Choroid plexus epithelial cell (primary cell): ENCODE data around the gene HSD17B2.

Source experiments
- DNase-seq: peaks from one replicate; pipeline ENCODE4 v3.0.0-alpha.2; 2010; ENCODE audit warnings: low read depth
- H3K4me3 ChIP-seq: 2 replicates; pipeline ENCODE4 v1.5.1; 2011; ENCODE audit warnings: low read depth, mild to moderate bottlenecking, control low read depth, low read length, moderate library complexity
- CTCF ChIP-seq: conservative IDR thresholded peaks from 2 replicates; pipeline ENCODE4 v1.5.1; 2011; ENCODE audit warnings: low read depth, mild to moderate bottlenecking, control low read depth, inconsistent platforms, low read length, moderate library complexity

The HSD17B2 gene

DNA sequence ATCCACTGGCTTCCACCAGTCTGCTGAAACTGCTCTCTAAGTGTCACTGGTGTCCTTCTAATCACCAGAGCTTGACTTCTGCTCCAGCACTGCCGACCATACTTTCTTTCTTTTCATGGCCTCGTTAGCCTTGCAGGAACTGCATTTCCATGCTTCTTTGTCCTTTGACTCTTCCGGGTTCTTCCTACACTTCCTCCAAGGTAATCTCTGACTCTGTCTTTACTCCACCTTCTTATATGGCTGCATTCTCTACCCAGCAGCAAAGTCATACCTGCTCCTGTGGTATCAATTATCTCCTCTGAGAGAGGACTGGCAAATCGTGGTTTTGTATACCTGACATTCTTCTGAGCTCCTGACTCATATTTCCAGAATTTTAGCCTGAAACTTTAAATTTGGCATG, 6.5 kb downstream of the HSD17B2 start:
- no peak for TF ChIP-seq CTCF
- H3K4me3 ChIP-seq, result no peak overlapping the region
- no peak for DNase-seq

DNA sequence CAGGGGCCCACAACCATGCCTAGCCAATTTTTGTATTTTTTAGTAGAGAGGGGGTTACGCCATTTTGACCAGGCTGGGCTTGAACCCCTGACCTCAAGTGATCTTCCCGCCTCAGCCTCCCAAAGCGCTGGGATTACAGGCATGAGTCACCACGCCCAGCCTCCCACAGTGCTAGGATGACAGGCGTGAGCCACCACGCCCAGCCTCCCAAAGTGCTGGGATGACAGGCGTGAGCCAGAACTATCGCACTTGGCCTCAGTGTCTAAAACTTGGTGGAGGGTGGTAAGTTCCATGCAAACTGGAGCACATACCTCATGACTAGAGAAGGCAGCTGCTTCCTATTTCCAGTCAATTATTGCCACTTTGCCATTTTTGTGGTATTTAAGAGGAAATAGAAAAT, 7.1 kb downstream of the HSD17B2 start:
- H3K4me3 ChIP-seq, result no peak overlapping the region
- TF ChIP-seq CTCF, result no peak

GRCh38 chr16:82042846-82043245, 7.8 kb downstream of the HSD17B2 start:
- H3K4me3 ChIP-seq, result no peak overlapping the region
- no peak for TF ChIP-seq CTCF
- DNase-seq, result peak; percentile 13

More for the DNA sequence above, 7.1 kb downstream of the HSD17B2 start:
- no peak for DNase-seq

GRCh38 chr16:82043680-82044584, 8.9 kb downstream of the HSD17B2 start:
- peak; percentile 74 for DNase-seq
- TF ChIP-seq CTCF, result no peak
- H3K4me3 ChIP-seq, result no peak overlapping the region

GRCh38 chr16:82044585-82044911, 9.5 kb downstream of the HSD17B2 start:
- no peak overlapping the region for H3K4me3 ChIP-seq
- DNase-seq, result no peak
- no peak for TF ChIP-seq CTCF

GRCh38 chr16:82045465-82045864, 10.4 kb downstream of the HSD17B2 start:
- no peak overlapping the region for H3K4me3 ChIP-seq
- no peak for DNase-seq
- TF ChIP-seq CTCF, result no peak

DNA sequence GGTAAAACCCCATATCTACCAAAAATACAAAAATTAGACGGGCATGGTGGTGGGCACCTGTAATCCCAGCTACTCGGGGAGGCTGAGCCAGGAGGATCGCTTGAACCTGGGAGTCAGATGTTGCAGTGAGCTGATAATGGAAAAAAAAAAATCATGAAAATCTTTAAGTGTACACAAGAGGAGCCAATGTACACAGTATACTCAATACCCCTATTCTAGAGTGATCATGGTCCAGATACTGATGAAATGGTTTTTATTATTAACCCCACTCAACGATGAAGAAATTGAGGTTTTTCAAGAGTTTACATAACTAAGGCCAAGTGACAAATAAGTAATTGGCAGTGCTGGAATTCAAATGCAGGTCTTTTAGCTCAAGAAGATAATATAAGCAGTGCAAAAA, 11.5 kb downstream of the HSD17B2 start:
- H3K4me3 ChIP-seq, result no peak overlapping the region
- TF ChIP-seq CTCF, result no peak
- DNase-seq, result no peak
